K562 (cell line): ENCODE data around the gene AGAP1. TPM values are rescaled to one million over a fixed set of nuclear protein-coding genes. Genes with fewer than 3 reads are reported as not detected.

Experiments
- ATAC-seq: fragments of 200-7000 bp; cut with Tn5 transposase; 3 replicates; pipeline ENCODE4 v1.9.1; 2020; ENCODE audit warnings: moderate library complexity
- BruUV-seq: library from RNA; stranded (reverse); fragments of 400-500 nt; replicated peaks from 2 replicates; lab custom pipeline; 2021; lab: Mats Ljungman, UMichigan
- CTCF ChIA-PET: fragments of 300-600 bp; formaldehyde crosslinking; extraction: SDS; loops from one replicate; lab custom pipeline; 2021; ENCODE audit warnings: low intra/inter-chr PET ratio; lab: Yijun Ruan, JAX
- POLR2A ChIA-PET: fragments of 300-600, 350-650 bp; sonication (Branson Sonifier 250); formaldehyde crosslinking; extraction: SDS; loops from one replicate; lab custom pipeline; 2021; ENCODE audit warnings: antibody characterized with exemption, inconsistent platforms; lab: Yijun Ruan, JAX
- DNase-seq, 4 experiments: peaks; one replicate each; pipeline versions ENCODE4 v3.0.0 to v3.0.0-alpha.2; 2011 to 2018; ENCODE audit warnings: low spot score in 3 of 4, mixed read lengths in 3 of 4; ENCODE audit errors: extremely low read depth in 1 of 4
- FAIRE-seq: peaks from 2 replicates; lab custom pipeline; 2011; peaks lifted over from hg19 to GRCh38; lab: Jason Lieb, UNC
- H2AFZ ChIP-seq: 2 replicates; pipeline ENCODE4 v1.6.0; 2011; ENCODE audit warnings: low read depth, low read length, control low read depth, inconsistent platforms
- H3K27ac ChIP-seq: fragments of 200-600 bp; 3 replicates; pipeline ENCODE4 v1.8.0; 2011; ENCODE audit warnings: low read depth, mild to moderate bottlenecking, control low read depth, inconsistent platforms, low read length, moderate library complexity, mixed read lengths; ENCODE audit errors: extremely low read depth
- H3K27me3 ChIP-seq, 2 experiments: fragments of 300-600 bp in 1 of 2; 2 replicates in 1 of 2; 3 replicates in 1 of 2; pipeline versions ENCODE4 v1.6.0 to v1.8.0; 2011; ENCODE audit warnings: inconsistent platforms in 2 of 2, low read length in 2 of 2, mild to moderate bottlenecking in 1 of 2, mixed read lengths in 1 of 2, moderate library complexity in 1 of 2; ENCODE audit not compliant: control insufficient read depth in 2 of 2, insufficient read depth in 2 of 2
- H3K36me3 ChIP-seq: fragments of 300-600 bp; 3 replicates; pipeline ENCODE4 v1.8.0; 2011; ENCODE audit warnings: mild to moderate bottlenecking, low read length, inconsistent platforms; ENCODE audit not compliant: control insufficient read depth, insufficient read depth
- H3K4me1 ChIP-seq, 2 experiments: fragments of 200-600 bp in 1 of 2; replicated peaks in 1 of 2; 2 replicates in 1 of 2; 3 replicates in 1 of 2; pipeline versions ENCODE4 v1.5.1 to v1.8.0; 2011; ENCODE audit warnings: inconsistent platforms in 2 of 2, low read length in 2 of 2, mild to moderate bottlenecking in 1 of 2, mixed read lengths in 1 of 2, moderate library complexity in 1 of 2; ENCODE audit not compliant: control insufficient read depth in 2 of 2, insufficient read depth in 2 of 2
- H3K4me2 ChIP-seq: 2 replicates; pipeline ENCODE4 v1.6.1; 2011; ENCODE audit warnings: low read length, control low read depth, inconsistent platforms, mixed read lengths; ENCODE audit not compliant: insufficient read depth
- H3K4me3 ChIP-seq: fragments of 200-600 bp; sonication (generic), shearing (Covaris generic); 2 replicates; pipeline ENCODE4 v1.5.1; 2016; ENCODE audit warnings: control low read depth, inconsistent platforms
- H3K79me2 ChIP-seq: fragments of 200-600 bp; 3 replicates; pipeline ENCODE4 v1.8.0; 2011; ENCODE audit warnings: low read length, inconsistent platforms; ENCODE audit not compliant: control insufficient read depth, insufficient read depth
- H3K9ac ChIP-seq, 2 experiments: 2 replicates each; pipeline versions ENCODE4 v1.6.0 to v1.6.1; 2011; ENCODE audit warnings: low read depth in 2 of 2, low read length in 2 of 2, control low read depth in 1 of 2, inconsistent platforms in 1 of 2, mild to moderate bottlenecking in 1 of 2, mixed read lengths in 1 of 2; ENCODE audit not compliant: insufficient read depth in 1 of 2
- H3K9me1 ChIP-seq: one replicate; pipeline ENCODE4 v1.6.0; 2011; ENCODE audit warnings: inconsistent platforms, mild to moderate bottlenecking, low read length, moderate library complexity; ENCODE audit not compliant: control insufficient read depth, insufficient read depth
- H3K9me3 ChIP-seq: replicated peaks from 2 replicates; pipeline ENCODE4 v1.5.1; 2011; ENCODE audit warnings: low read depth, low read length, inconsistent platforms; ENCODE audit not compliant: control insufficient read depth, insufficient read depth
- H4K20me1 ChIP-seq: replicated peaks from 2 replicates; pipeline ENCODE4 v1.6.1; 2011; ENCODE audit warnings: low read length, inconsistent platforms, mixed read lengths; ENCODE audit not compliant: control insufficient read depth, insufficient read depth
- KHSRP ChIP-seq: fragments of 450-650 bp; IDR thresholded peaks from 2 replicates; pipeline ENCODE4 v1.6.1; 2017
- MEF2D ChIP-seq: conservative IDR thresholded peaks from 2 replicates; pipeline ENCODE4 v1.6.1; 2016; ENCODE audit warnings: low read depth, missing genetic modification characterization, missing compliant biosample characterization
- STAT5A ChIP-seq: IDR thresholded peaks from 2 replicates; pipeline ENCODE4 v1.6.1; 2012; ENCODE audit warnings: low read length, inconsistent platforms, borderline replicate concordance
- YBX1 ChIP-seq: fragments of 450-650 bp; IDR thresholded peaks from 2 replicates; pipeline ENCODE4 v1.7.1; 2016; ENCODE audit warnings: mild to moderate bottlenecking
- ZNF124 ChIP-seq: sonication (generic); formaldehyde crosslinking; IDR thresholded peaks from 2 replicates; pipeline ENCODE4 v1.8.1; 2022; ENCODE audit warnings: missing genetic modification reagents
- ZNF134 ChIP-seq: fragments of 250-450 bp; sonication (Bioruptor Pico); conservative IDR thresholded peaks from 2 replicates; pipeline ENCODE4 v1.4.0; 2020
- ZNF217 ChIP-seq: sonication (generic); formaldehyde crosslinking; IDR thresholded peaks from 2 replicates; pipeline ENCODE4 v1.8.0; 2022; ENCODE audit warnings: mild to moderate bottlenecking, missing genetic modification reagents
- ZNF699 ChIP-seq: fragments of 250-450 bp; sonication (Bioruptor Pico); IDR thresholded peaks from 2 replicates; pipeline ENCODE4 v1.8.0; 2021; ENCODE audit warnings: mild to moderate bottlenecking, moderate library complexity; ENCODE audit not compliant: insufficient replicate concordance
- ZNF778 ChIP-seq: fragments of 450-650 bp; formaldehyde crosslinking; IDR thresholded peaks from 2 replicates; pipeline ENCODE4 v1.4.0; 2020; ENCODE audit warnings: mild to moderate bottlenecking, moderate library complexity
- WGBS: fragments of 100-300 bp; shearing (Covaris generic); methylation state at CpG from one replicate; pipeline ENCODE4 v1.1.6; 2016; ENCODE audit warnings: low coverage, mixed read lengths; ENCODE audit not compliant: insufficient coverage; ENCODE audit errors: missing lambda C conversion rate; 5-methylcytosine and 5-hydroxymethylcytosine counted together
- in situ Hi-C: fragments of 300-500 bp; cut with MboI; formaldehyde crosslinking; loops from 4 replicates; pipeline ENCODE4 v1.15.0; 2018; ENCODE audit warnings: inconsistent platforms, mixed read lengths
- intact Hi-C: fragments of 100-400 bp; cut with micrococcal nuclease; formaldehyde crosslinking; loops from 2 replicates; pipeline ENCODE4 v1.14.2; 2022
- polyA plus RNA-seq, 8 experiments: library from polyadenylated mRNA; depleted of rRNA in 4 of 8; stranded (reverse) in 5 of 8; unstranded in 3 of 8; fragments of >200 nt; fragmentation: Nextera tagmentation in 2 of 8; fragmentation: Illumina TruSeq in 1 of 8; extraction: Ambion mirVana in 2 of 8; extraction: Trizol in 1 of 8; gene quantifications; 2 replicates each; pipeline versions ENCODE4 v1.2.1 to v1.2.3, GENCODE V29; 2011 to 2014; ENCODE audit warnings: inconsistent platforms in 1 of 8, missing spikeins in 1 of 8
- total RNA-seq, 7 experiments: library from RNA; depleted of rRNA in 6 of 7; stranded (reverse); fragments of >200 nt in 6 of 7; fragmentation: Illumina TruSeq in 2 of 7; extraction: Trizol in 2 of 7; gene quantifications; 2 replicates each; pipeline versions ENCODE4 v1.2.1 to v1.2.3, GENCODE V29; 2011 to 2021; ENCODE audit warnings: low replicate concordance in 1 of 7
- TF ChIP-seq, protein P1 (sequence below): fragments of 450-650 bp; formaldehyde crosslinking; conservative IDR thresholded peaks from 2 replicates; pipeline ENCODE4 v1.4.0; 2022; ENCODE audit warnings: mild to moderate bottlenecking, missing genetic modification characterization
- TF ChIP-seq, protein P2 (sequence below), 3 experiments: fragments of 200-800 bp in 1 of 3; fragments of 250-450 bp in 1 of 3; fragments of 450-650 bp in 1 of 3; sonication (Bioruptor Pico) in 1 of 3; sonication (Bioruptor generic) in 1 of 3; formaldehyde crosslinking in 1 of 3; IDR thresholded peaks; 2 replicates each; pipeline versions ENCODE4 v1.6.1 to v1.8.0; 2016 to 2022; ENCODE audit warnings: mild to moderate bottlenecking in 2 of 3, missing genetic modification characterization in 2 of 3, missing compliant biosample characterization in 1 of 3, moderate library complexity in 1 of 3

The AGAP1 gene
- total and polyA plus RNA-seq, 9 of the 15 experiments (the other 6 are each of a cell fraction or from before 2014, with no cell fraction given): 1.3 to 24.0 (median 10.6) TPM

DNA sequence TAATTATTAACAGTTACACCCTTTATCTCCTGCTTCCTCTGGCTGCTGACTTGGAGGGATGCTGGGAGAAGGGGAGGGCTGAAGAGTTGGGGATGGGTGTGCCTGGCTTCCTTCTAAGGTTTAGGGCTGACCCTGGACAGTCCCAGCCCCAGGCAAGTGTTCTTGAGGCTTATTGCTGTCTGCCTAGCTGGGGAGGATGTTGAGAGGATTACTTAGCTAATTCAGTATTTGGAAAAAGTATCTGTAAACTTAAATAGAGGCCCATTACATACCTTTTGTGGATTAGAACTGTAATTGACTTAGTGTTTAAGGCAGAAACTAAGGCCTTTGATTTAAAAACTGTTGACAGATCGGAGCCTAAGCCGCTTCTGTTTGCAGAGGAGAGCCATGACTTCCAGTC, 67.6 kb downstream of the AGAP1 start:
- in situ Hi-C loops (no loop called here), intact Hi-C loops (no loop called here)
- Histone ChIP-seq H3K9me3 (no peaks in the 10 kb centered on the region), H3K27ac (no peak overlapping the region), H3K27me3 (no peaks in the 10 kb centered on the region), H3K36me3 (no peaks in the 10 kb centered on the region), H3K9me1 (peaks cover 15% of the 10 kb centered on the region), H3K9ac (no peak overlapping the region), H4K20me1 (peaks cover 44% of the 10 kb centered on the region), H3K4me1 (peaks cover 0 to 11% of the 10 kb centered on the region in 2 experiments; a peak in 3 of 5 replicates), H3K79me2 (peaks cover 87% of the 10 kb centered on the region), H3K4me3 (no peak overlapping the region), H3K4me2 (no peak overlapping the region), H2AFZ (no peak overlapping the region)
- ChIA-PET CTCF (no interaction called here), POLR2A (interaction anchor here (1.3 kb wide), 1 partner anchor 16 kb away, joined by 3 read pairs; no protein-coding TSS in a partner anchor)
- ATAC-seq: no peak; the same call in 2 of the 3 replicates
- 94% methylated on average over 2 of the region's 2 CpGs for WGBS
- TF ChIP-seq MEF2D (tag) (no peak), ZNF778 (CRISPR knock-in tag) (no peak), ZNF217 (no peak), ZNF699 (no peak), ZNF124 (CRISPR knock-in tag) (no peak), ZNF134 (no peak), STAT5A (no peak), KHSRP (no peak), YBX1 (no peak)
- TF ChIP-seq, protein P1, sequence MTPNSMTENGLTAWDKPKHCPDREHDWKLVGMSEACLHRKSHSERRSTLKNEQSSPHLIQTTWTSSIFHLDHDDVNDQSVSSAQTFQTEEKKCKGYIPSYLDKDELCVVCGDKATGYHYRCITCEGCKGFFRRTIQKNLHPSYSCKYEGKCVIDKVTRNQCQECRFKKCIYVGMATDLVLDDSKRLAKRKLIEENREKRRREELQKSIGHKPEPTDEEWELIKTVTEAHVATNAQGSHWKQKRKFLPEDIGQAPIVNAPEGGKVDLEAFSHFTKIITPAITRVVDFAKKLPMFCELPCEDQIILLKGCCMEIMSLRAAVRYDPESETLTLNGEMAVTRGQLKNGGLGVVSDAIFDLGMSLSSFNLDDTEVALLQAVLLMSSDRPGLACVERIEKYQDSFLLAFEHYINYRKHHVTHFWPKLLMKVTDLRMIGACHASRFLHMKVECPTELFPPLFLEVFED: no peak
- TF ChIP-seq, protein P2, sequence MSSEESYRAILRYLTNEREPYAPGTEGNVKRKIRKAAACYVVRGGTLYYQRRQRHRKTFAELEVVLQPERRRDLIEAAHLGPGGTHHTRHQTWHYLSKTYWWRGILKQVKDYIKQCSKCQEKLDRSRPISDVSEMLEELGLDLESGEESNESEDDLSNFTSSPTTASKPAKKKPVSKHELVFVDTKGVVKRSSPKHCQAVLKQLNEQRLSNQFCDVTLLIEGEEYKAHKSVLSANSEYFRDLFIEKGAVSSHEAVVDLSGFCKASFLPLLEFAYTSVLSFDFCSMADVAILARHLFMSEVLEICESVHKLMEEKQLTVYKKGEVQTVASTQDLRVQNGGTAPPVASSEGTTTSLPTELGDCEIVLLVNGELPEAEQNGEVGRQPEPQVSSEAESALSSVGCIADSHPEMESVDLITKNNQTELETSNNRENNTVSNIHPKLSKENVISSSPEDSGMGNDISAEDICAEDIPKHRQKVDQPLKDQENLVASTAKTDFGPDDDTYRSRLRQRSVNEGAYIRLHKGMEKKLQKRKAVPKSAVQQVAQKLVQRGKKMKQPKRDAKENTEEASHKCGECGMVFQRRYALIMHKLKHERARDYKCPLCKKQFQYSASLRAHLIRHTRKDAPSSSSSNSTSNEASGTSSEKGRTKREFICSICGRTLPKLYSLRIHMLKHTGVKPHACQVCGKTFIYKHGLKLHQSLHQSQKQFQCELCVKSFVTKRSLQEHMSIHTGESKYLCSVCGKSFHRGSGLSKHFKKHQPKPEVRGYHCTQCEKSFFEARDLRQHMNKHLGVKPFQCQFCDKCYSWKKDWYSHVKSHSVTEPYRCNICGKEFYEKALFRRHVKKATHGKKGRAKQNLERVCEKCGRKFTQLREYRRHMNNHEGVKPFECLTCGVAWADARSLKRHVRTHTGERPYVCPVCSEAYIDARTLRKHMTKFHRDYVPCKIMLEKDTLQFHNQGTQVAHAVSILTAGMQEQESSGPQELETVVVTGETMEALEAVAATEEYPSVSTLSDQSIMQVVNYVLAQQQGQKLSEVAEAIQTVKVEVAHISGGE (CRISPR knock-in tag; IDR thresholded peaks at IDR 0.05): no peak
- no peak for DNase-seq
- no peak for FAIRE-seq
- no TSS peak for BruUV-seq
